Measurements from ENCODE around the gene FGF2. TPM values are rescaled to one million over a fixed set of nuclear protein-coding genes. Genes with fewer than 3 reads are reported as not detected.
"Not testable (repeated sequence)": the region's sequence is repeated elsewhere in the genome, so short reads cannot be mapped to it uniquely, and the experiment has no call there.

The FGF2 gene
- total RNA-seq, 1 donor from 2014 or later: 12.2 TPM

GRCh38 chr4:122842984-122843531, 16.4 kb downstream of the FGF2 start:
- FAIRE-seq: no peak

GRCh38 chr4:122844391-122844790, 17.8 kb downstream of the FGF2 start:
- not testable (repeated sequence) for FAIRE-seq; DNase-seq (ENCODE audit: low spot score in 2 of 2)

More at GRCh38 chr4:122842984-122843531, 16.4 kb downstream of the FGF2 start:
- no peak for DNase-seq (ENCODE audit: low spot score in 2 of 2)

- DNase-seq (ENCODE audit: low spot score in 2 of 2) (no peak), FAIRE-seq (no peak)
These were observed 18.4 kb downstream of the FGF2 start for GRCh38 chr4:122845066-122845465.

- FAIRE-seq (no peak), DNase-seq (ENCODE audit: low spot score in 2 of 2) (no peak)
These were observed 19.1 kb downstream of the FGF2 start for GRCh38 chr4:122845760-122846159.

- DNase-seq (ENCODE audit: low spot score in 2 of 2) (no peak), FAIRE-seq (no peak)
These were observed 21.3 kb downstream of the FGF2 start for GRCh38 chr4:122847931-122848330.

- DNase-seq (ENCODE audit: low spot score in 2 of 2); FAIRE-seq: not testable (repeated sequence)
These were observed 23.2 kb downstream of the FGF2 start for GRCh38 chr4:122849789-122850188.

GRCh38 chr4:122851568-122851967, 24.9 kb downstream of the FGF2 start:
- FAIRE-seq (no peak), DNase-seq (ENCODE audit: low spot score in 2 of 2) (no peak)

- DNase-seq (ENCODE audit: low spot score in 2 of 2) (peak; percentile 13 to 28), FAIRE-seq (no peak)
These were observed 28.1 kb downstream of the FGF2 start for GRCh38 chr4:122854447-122855352.

- DNase-seq (ENCODE audit: low spot score in 2 of 2): no peak
These were observed 28.8 kb downstream of the FGF2 start for GRCh38 chr4:122855353-122855890.

GRCh38 chr4:122857160-122857559, 30.5 kb downstream of the FGF2 start:
- DNase-seq (ENCODE audit: low spot score in 2 of 2) (no peak), FAIRE-seq (no peak)

More at GRCh38 chr4:122855353-122855890, 28.8 kb downstream of the FGF2 start:
- FAIRE-seq: no peak

GRCh38 chr4:122858705-122859104, 32.1 kb downstream of the FGF2 start:
- FAIRE-seq: no peak

GRCh38 chr4:122861172-122861943, 34.7 kb downstream of the FGF2 start:
- DNase-seq (ENCODE audit: low spot score in 2 of 2) (no peak), FAIRE-seq (no peak)

More at GRCh38 chr4:122858705-122859104, 32.1 kb downstream of the FGF2 start:
- DNase-seq (ENCODE audit: low spot score in 2 of 2): no peak

- no peak for FAIRE-seq
- DNase-seq (ENCODE audit: low spot score in 2 of 2): no peak
These were observed 37.0 kb downstream of the FGF2 start for GRCh38 chr4:122863639-122864038.

GRCh38 chr4:122865425-122865824, 38.8 kb downstream of the FGF2 start:
- DNase-seq (ENCODE audit: low spot score in 2 of 2): no peak
- no peak for FAIRE-seq

GRCh38 chr4:122868235-122868634, 41.6 kb downstream of the FGF2 start:
- DNase-seq (ENCODE audit: low spot score in 2 of 2); FAIRE-seq: not testable (repeated sequence)

- DNase-seq (ENCODE audit: low spot score in 2 of 2): no peak
- FAIRE-seq: no peak
These were observed 46.5 kb downstream of the FGF2 start for GRCh38 chr4:122873146-122873545.

- FAIRE-seq (no peak), DNase-seq (ENCODE audit: low spot score in 2 of 2) (no peak)
These were observed 47.4 kb downstream of the FGF2 start for GRCh38 chr4:122873821-122874593.

- no peak for DNase-seq (ENCODE audit: low spot score in 2 of 2)
- no peak for FAIRE-seq
These were observed 49.3 kb downstream of the FGF2 start for GRCh38 chr4:122875949-122876348.

GRCh38 chr4:122876456-122876855, 49.8 kb downstream of the FGF2 start:
- no peak for FAIRE-seq
- no peak for DNase-seq (ENCODE audit: low spot score in 2 of 2)

GRCh38 chr4:122879001-122879400, 52.4 kb downstream of the FGF2 start:
- FAIRE-seq (no peak), DNase-seq (ENCODE audit: low spot score in 2 of 2) (no peak)

Measured in frontal cortex (tissue), 4 donors.